ENCODE data around the gene BMPR2.
A peak's percentile ranks its signal among the peaks of the same experiment; 100 is the strongest.
"Not testable (repeated sequence)": the region's sequence is repeated elsewhere in the genome, so short reads cannot be mapped to it uniquely, and the experiment has no call there.

Gene BMPR2

DNA sequence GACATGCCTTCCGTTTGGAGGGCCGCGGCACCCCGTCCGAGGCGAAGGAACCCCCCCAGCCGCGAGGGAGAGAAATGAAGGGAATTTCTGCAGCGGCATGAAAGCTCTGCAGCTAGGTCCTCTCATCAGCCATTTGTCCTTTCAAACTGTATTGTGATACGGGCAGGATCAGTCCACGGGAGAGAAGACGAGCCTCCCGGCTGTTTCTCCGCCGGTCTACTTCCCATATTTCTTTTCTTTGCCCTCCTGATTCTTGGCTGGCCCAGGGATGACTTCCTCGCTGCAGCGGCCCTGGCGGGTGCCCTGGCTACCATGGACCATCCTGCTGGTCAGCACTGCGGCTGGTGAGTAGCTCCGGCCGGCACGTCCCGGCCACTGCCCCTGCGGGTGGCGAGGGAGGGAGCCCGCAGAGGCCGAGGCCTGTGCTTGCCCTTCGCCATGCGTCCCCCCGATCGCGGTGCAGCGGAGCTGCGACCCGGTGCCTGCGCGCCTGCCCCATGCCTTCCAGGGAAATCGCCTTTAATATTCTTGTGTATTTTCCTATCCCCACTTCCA is 1.2 kb downstream of the BMPR2 start:
- Histone ChIP-seq H3K27me3 (peaks cover 69% of the 10 kb centered on the region), H3K27ac (no peak overlapping the region), H3K4me1 (ENCODE audit: control insufficient read depth in 1 of 2, insufficient read depth in 1 of 2, low read depth in 1 of 2, low read length in 1 of 2) (peaks cover 25 to 28% of the 10 kb centered on the region in 2 experiments), H3K36me3 (no peaks in the 10 kb centered on the region), H3K4me3 (ENCODE audit: low read depth in 1 of 2, low read length in 1 of 2) (peak overlapping the region; percentile 90 to 98), H3K9me3 (no peaks in the 10 kb centered on the region)
- TF ChIP-seq, protein P1, sequence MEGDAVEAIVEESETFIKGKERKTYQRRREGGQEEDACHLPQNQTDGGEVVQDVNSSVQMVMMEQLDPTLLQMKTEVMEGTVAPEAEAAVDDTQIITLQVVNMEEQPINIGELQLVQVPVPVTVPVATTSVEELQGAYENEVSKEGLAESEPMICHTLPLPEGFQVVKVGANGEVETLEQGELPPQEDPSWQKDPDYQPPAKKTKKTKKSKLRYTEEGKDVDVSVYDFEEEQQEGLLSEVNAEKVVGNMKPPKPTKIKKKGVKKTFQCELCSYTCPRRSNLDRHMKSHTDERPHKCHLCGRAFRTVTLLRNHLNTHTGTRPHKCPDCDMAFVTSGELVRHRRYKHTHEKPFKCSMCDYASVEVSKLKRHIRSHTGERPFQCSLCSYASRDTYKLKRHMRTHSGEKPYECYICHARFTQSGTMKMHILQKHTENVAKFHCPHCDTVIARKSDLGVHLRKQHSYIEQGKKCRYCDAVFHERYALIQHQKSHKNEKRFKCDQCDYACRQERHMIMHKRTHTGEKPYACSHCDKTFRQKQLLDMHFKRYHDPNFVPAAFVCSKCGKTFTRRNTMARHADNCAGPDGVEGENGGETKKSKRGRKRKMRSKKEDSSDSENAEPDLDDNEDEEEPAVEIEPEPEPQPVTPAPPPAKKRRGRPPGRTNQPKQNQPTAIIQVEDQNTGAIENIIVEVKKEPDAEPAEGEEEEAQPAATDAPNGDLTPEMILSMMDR (IDR thresholded peaks at IDR 0.05): no peak

DNA sequence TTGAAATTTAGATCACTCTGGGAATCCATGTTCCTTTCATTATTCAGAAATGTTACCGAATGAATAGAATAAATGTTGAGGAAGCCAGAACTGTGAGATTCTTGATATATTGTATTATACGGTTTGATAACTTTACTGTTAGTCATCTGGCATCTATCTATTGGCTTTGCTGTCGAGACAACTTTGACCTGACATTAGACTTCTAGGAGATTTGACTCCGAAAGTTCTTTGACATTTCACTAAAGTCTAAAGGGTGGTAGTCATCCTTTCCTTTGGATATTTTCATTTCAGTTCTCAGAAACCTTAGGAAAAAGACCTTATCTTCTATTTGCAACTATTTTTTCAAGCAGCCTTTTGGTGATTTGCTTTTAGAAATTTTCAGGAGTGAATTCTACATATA is 1.9 kb downstream of the BMPR2 start:
- Histone ChIP-seq H3K27ac (no peak overlapping the region), H3K4me3 (ENCODE audit: low read depth in 1 of 2, low read length in 1 of 2) (peak overlapping the region in 1 of 2 experiments; percentile 98)
- TF ChIP-seq, protein P1 (IDR thresholded peaks at IDR 0.05): no peak

DNA sequence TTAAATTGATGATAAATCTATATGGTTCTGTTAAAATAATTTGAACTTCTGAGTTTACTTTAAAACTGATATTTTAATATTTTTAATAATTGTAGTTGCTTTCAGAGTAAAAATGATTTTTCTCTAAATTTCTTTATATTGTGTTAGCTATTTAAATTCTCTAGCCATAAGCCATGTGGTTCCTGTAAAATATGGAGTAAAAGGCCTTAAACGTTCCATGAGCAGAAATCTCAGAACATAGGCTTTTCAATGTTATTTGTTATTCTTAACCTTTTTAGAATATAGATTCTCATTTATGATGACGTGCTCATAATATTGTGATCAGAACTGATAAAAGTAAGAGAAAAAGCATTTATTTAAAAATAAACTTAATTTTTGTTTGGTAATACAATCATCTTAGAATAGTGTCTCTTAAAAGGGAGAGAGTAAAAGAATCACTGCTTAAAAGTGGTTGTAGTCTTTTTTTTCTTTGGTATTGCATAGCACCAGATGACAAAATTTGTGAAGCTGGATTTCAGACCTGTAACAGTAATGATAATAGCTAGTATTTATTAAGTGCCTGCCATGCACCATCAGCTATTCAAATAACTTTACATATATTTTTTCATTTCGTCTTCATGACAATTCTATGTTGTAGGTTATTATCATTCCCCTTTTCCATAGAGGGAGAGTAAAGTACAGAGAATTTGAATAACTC is 2.7 kb downstream of the BMPR2 start:
- peaks cover 25 to 28% of the 10 kb centered on the region in 2 experiments for H3K4me1 ChIP-seq (ENCODE audit: control insufficient read depth in 1 of 2, insufficient read depth in 1 of 2, low read depth in 1 of 2, low read length in 1 of 2)
- peaks cover 62% of the 10 kb centered on the region for H3K27me3 ChIP-seq
- no peak overlapping the region for H3K4me3 ChIP-seq (ENCODE audit: low read depth in 1 of 2, low read length in 1 of 2)
- H3K9me3 ChIP-seq: no peaks in the 10 kb centered on the region
- no peaks in the 10 kb centered on the region for H3K36me3 ChIP-seq
- TF ChIP-seq, protein P1 (IDR thresholded peaks at IDR 0.05): no peak
- H3K27ac ChIP-seq: no peak overlapping the region

More for the DNA sequence above, 1.9 kb downstream of the BMPR2 start:
- peaks cover 69% of the 10 kb centered on the region for H3K27me3 ChIP-seq
- no peaks in the 10 kb centered on the region for H3K9me3 ChIP-seq
- no peaks in the 10 kb centered on the region for H3K36me3 ChIP-seq
- peaks cover 25 to 28% of the 10 kb centered on the region in 2 experiments for H3K4me1 ChIP-seq (ENCODE audit: control insufficient read depth in 1 of 2, insufficient read depth in 1 of 2, low read depth in 1 of 2, low read length in 1 of 2)

DNA sequence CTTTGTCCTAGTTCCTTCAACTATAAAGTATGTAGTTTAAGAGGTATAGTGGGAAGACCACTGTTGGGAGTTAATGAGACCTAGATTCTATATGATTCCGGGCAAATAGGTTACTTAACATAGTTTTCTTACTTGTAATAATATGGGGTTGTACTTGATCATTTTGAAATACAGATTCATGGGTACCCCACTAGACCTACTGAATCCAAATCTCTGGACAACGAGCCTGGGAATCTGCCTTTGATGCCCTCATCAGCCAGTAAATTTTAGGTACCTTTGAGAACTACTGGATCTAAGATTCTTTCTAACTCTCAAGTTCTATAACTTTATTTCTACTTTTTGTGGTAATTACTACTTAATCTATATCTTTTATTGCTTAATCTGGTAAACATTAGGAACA is 6.6 kb downstream of the BMPR2 start:
- H3K27me3 ChIP-seq: peaks cover 27% of the 10 kb centered on the region
- no peak overlapping the region for H3K4me3 ChIP-seq (ENCODE audit: low read depth in 1 of 2, low read length in 1 of 2)
- no peaks in the 10 kb centered on the region for H3K9me3 ChIP-seq
- no peak overlapping the region for H3K27ac ChIP-seq
- peaks cover 6 to 7% of the 10 kb centered on the region in 2 experiments for H3K4me1 ChIP-seq (ENCODE audit: control insufficient read depth in 1 of 2, insufficient read depth in 1 of 2, low read depth in 1 of 2, low read length in 1 of 2)
- TF ChIP-seq, protein P1 (IDR thresholded peaks at IDR 0.05): no peak
- H3K36me3 ChIP-seq: no peaks in the 10 kb centered on the region

DNA sequence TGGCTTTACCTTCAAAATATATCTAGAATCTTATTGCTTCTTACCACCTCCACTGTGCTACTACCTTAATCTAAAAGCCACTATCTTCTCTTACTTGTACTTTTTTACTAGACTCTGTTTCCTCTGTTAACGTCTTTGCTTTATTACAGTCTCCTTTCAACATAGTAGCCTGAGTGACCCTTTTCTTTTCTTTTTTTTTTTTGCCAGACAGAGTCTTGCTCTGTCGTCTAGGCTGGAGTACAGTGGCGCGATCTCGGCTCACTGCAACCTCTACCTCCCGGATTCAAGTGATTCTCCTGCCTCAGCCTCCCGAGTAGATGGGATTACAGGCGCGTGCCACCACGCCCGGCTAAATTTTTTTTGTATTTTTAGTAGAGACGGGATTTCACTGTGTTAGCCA is 10.4 kb downstream of the BMPR2 start:
- H3K9me3 ChIP-seq; H3K4me3 ChIP-seq (ENCODE audit: low read depth in 1 of 2, low read length in 1 of 2); H3K36me3 ChIP-seq; H3K4me1 ChIP-seq (ENCODE audit: control insufficient read depth in 1 of 2, insufficient read depth in 1 of 2, low read depth in 1 of 2, low read length in 1 of 2); H3K27ac ChIP-seq; H3K27me3 ChIP-seq: not testable (repeated sequence)

DNA sequence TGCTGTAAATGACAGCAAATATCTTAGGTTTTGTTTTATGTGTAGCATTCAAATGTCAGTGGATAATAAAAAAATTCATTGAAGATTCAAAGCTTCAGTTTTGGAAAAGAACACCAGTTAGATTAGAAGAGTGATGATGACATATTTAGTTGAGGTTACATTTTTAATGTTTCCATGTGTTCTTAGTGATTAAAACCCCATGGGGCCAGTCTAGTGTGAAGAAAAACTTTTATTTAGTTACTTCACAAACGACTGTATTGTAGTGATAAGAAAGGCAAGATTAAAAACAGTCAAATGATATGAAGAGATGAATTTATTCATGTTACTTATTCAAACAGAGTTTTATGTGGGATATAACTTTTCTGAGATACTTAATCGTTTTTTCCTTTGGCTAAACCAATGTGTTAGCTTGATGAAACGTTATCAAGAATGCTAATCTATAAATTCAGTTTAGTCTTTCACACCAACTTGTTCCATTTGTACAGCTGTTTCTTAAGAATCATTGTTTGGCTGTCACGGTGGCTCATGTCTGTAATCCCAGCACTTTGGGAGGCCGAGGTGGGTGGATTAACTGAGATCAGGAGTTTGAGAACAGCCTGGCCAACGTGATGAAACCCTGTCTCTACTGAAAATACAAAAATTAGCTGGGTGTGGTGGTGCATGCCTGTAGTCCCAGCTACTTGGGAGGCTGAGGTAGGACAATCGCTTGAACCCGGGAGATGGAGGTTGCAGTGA is 11.6 kb downstream of the BMPR2 start:
- Histone ChIP-seq H3K4me1 (ENCODE audit: control insufficient read depth in 1 of 2, insufficient read depth in 1 of 2, low read depth in 1 of 2, low read length in 1 of 2) (no peaks in the 10 kb centered on the region), H3K36me3 (no peaks in the 10 kb centered on the region), H3K27ac (no peak overlapping the region), H3K9me3 (no peaks in the 10 kb centered on the region), H3K27me3 (no peaks in the 10 kb centered on the region), H3K4me3 (ENCODE audit: low read depth in 1 of 2, low read length in 1 of 2) (no peak overlapping the region)
- TF ChIP-seq, protein P1 (IDR thresholded peaks at IDR 0.05): no peak
